VCaP (cell line): Measurements from ENCODE around the gene ATG16L2.
A peak's percentile ranks its signal among the peaks of the same experiment; 100 is the strongest.

Experiments used
- H3K27ac ChIP-seq: fragments of 450-650 bp; 2 replicates; pipeline ENCODE4 v1.5.1; 2017
- TF ChIP-seq, protein P1 (sequence below): fragments of 450-650 bp; conservative IDR thresholded peaks from 2 replicates; pipeline ENCODE4 v1.5.1; 2017; ENCODE audit warnings: mild to moderate bottlenecking, moderate library complexity

ATG16L2 gene

DNA sequence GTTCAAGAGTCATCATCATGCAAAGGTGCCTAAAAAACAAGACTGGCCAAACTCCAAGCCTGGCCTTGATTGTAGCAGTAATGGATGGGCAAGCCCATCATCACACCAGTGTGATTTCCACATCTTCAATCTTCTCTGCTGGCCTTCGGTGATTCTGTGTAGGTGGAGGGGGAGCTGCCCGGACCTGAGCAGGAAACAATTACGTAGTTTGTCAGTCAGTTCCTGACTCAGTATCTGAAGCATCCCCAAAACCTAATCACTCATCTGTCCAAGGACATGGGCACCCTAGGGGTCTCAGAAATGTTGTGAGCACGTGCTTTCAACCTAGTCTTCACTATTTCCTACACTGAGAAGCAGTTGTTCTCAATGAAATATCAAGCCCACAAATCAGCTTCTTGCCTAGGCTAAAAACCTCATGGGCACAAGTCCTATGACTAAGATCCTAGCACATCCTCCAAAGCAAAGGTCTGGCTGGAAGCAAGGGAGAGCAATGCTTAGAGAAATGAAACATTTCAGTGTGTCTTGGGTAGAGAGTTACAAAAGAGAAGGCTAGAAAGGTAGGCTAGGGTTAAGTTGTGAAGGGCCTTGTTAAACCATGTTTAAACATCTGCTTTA, 24.6 kb downstream of the ATG16L2 start:
- TF ChIP-seq, protein P1, sequence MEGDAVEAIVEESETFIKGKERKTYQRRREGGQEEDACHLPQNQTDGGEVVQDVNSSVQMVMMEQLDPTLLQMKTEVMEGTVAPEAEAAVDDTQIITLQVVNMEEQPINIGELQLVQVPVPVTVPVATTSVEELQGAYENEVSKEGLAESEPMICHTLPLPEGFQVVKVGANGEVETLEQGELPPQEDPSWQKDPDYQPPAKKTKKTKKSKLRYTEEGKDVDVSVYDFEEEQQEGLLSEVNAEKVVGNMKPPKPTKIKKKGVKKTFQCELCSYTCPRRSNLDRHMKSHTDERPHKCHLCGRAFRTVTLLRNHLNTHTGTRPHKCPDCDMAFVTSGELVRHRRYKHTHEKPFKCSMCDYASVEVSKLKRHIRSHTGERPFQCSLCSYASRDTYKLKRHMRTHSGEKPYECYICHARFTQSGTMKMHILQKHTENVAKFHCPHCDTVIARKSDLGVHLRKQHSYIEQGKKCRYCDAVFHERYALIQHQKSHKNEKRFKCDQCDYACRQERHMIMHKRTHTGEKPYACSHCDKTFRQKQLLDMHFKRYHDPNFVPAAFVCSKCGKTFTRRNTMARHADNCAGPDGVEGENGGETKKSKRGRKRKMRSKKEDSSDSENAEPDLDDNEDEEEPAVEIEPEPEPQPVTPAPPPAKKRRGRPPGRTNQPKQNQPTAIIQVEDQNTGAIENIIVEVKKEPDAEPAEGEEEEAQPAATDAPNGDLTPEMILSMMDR: no peak
- no peak overlapping the region for H3K27ac ChIP-seq

GRCh38 chr11:72840780-72841179, 26.6 kb downstream of the ATG16L2 start:
- H3K27ac ChIP-seq: no peak overlapping the region
- TF ChIP-seq, protein P1: no peak

GRCh38 chr11:72841397-72841796, 27.2 kb downstream of the ATG16L2 start:
- H3K27ac ChIP-seq: no peak overlapping the region
- TF ChIP-seq, protein P1: no peak

DNA sequence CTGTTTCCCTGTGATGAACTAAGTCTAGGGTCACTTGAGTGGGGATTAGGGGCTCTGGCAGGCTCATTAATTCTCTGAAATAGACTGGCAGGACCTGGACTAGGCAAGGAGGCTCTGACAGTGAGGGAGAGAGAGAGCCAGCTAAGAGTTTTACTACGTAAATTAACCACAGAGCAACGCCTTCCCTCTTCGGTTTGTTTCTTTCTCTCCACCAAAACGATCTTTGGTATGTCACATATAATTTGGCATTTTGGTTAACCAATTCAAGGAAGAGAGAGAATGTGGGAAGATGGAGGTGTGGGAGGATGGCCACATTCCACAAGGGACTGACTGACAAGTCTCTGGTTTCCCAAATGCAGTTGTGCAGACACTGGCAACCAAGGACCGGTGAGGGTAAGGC, 27.9 kb downstream of the ATG16L2 start:
- TF ChIP-seq, protein P1: no peak
- H3K27ac ChIP-seq: no peak overlapping the region

- no peak overlapping the region for H3K27ac ChIP-seq
- TF ChIP-seq, protein P1: no peak
Measured at GRCh38 chr11:72842653-72843330, 28.6 kb downstream of the ATG16L2 start.

GRCh38 chr11:72844356-72844755, 30.1 kb downstream of the ATG16L2 start:
- TF ChIP-seq, protein P1: no peak
- H3K27ac ChIP-seq: no peak overlapping the region

DNA sequence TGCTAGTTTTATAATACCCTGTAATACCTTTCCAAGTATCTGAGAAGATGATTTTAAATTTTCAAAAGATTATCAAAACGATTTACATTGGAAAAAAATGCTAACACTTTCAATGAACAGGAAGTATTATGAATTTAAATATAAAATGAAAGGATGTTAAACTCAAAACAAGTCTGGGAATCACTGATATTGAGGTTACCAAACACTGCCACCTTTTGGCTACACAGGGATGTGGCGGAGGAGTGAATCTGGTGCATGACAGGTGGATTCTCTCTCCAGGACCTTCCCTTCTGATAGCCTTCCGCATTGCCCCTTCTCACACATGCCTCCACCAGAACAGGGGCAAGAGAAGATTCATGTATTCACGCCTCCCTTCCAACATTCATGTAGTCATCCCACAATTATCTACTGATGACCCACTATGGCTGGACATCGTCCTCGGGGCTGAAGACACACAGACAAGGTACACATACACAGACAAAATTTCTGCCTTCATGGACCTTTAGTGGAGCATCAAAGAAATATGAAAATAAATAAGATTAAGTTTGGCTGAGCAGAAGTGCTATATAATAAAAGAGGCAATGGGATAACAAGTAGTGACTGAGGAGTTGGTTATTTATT, 34.7 kb downstream of the ATG16L2 start:
- TF ChIP-seq, protein P1: peak; percentile 78
- no peak overlapping the region for H3K27ac ChIP-seq
